Ectodermal cell (in vitro differentiated cells): ENCODE results near the gene LHX6. TPM values are rescaled to one million over a fixed set of nuclear protein-coding genes. Genes with fewer than 3 reads are reported as not detected.

ENCODE experiments used
- H3K27ac ChIP-seq: 2 replicates; pipeline ENCODE4 v1.7.0; 2013; ENCODE audit warnings: mild to moderate bottlenecking, low read depth, low read length; ENCODE audit not compliant: insufficient read depth, poor library complexity, severe bottlenecking
- H3K27me3 ChIP-seq: 2 replicates; pipeline ENCODE4 v1.7.0; 2013; ENCODE audit warnings: mild to moderate bottlenecking, low read length; ENCODE audit not compliant: insufficient read depth, control insufficient read depth, poor library complexity, severe bottlenecking
- H3K36me3 ChIP-seq: one replicate; pipeline ENCODE4 v1.7.0; 2013; ENCODE audit warnings: low read length; ENCODE audit not compliant: control insufficient read depth, insufficient read depth
- H3K4me1 ChIP-seq: one replicate; pipeline ENCODE4 v1.7.0; 2013; ENCODE audit warnings: low read length; ENCODE audit not compliant: control insufficient read depth, insufficient read depth
- H3K4me3 ChIP-seq: 2 replicates; pipeline ENCODE4 v1.7.0; 2013; ENCODE audit warnings: low read depth, low read length, control low read depth; ENCODE audit not compliant: insufficient read depth
- H3K9me3 ChIP-seq: 2 replicates; pipeline ENCODE4 v1.7.0; 2013; ENCODE audit warnings: mild to moderate bottlenecking, low read length, moderate library complexity; ENCODE audit not compliant: control insufficient read depth
- WGBS, 2 experiments: methylation state at CpG; one replicate each; pipeline ENCODE4 v1.1.7; 2013; ENCODE audit warnings: missing lambda C conversion rate in 2 of 2; 5-methylcytosine and 5-hydroxymethylcytosine counted together
- polyA plus RNA-seq, 4 experiments: library from polyadenylated mRNA; stranded (reverse); fragments of 50-300 nt; gene quantifications; one replicate each; pipeline ENCODE4 v1.2.3, GENCODE V29; 2013

LHX6 gene
- polyA plus RNA-seq (2013, experiment 1 of 4): not detected
- polyA plus RNA-seq (2013, experiment 2 of 4): 0.21 TPM
- polyA plus RNA-seq (2013, experiment 3 of 4): 0.21 TPM
- polyA plus RNA-seq (2013, experiment 4 of 4): 0.12 TPM

DNA sequence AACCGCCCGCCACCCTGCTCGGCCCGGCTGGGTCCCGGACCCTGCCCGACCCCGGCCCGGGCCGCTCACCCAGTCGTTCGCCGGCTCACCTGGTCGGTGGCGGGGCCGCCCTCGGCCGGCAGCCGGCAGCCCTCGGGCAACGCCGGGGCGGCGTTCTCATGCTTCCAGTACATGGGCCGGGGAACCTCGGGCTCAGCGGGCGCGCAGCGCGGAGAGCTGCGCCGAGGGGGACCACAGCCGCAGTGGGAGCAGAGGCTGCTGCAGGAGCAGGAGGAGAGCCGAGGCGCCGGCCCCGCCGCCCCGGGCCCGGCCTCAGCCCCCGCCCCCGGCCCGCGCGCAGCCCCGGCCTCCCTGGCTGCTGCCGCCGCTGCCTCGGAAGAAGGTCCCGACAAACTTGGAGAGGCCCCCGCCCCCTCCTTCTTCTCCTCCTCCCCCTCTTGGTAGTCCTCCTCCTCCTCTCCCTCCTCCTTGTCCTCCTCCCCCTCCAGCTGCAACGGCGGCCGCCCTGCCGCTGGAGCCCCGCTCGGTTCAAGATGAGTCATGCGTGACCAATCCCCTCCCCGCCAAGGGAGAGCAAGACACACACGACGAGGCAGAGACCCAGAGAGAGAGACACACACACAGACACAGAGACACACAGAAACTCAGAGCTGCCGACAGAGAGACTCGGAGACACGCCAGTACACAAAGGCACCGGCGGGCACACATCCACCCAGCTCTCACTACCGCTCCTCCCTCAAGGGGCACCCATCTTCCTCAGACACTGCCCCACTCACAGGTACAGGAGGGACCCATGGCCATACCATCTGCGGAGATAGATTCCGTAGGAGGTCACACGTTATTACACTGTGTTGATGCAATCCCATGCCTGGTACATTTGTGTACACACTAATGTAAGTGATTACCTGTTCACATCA is at the start of gene LHX6:
Gene LHX6 (minus strand): TSS at position 390 of the 917 bp plus-strand sequence. CDS start 217 bp downstream, at position 173.
- no peak within 1 kb of the TSS for H3K27ac ChIP-seq
- H3K27me3 ChIP-seq: peaks cover 96% of the 10 kb centered on the region
- H3K36me3 ChIP-seq: no peaks in the 10 kb centered on the region
- H3K4me3 ChIP-seq: peak within 1 kb of the TSS; percentile 36
- peaks cover 9% of the 10 kb centered on the region for H3K4me1 ChIP-seq
- 2% methylated on average over 69 to 70 of the region's 70 CpGs for WGBS, 2 experiments
- no peaks in the 10 kb centered on the region for H3K9me3 ChIP-seq

DNA sequence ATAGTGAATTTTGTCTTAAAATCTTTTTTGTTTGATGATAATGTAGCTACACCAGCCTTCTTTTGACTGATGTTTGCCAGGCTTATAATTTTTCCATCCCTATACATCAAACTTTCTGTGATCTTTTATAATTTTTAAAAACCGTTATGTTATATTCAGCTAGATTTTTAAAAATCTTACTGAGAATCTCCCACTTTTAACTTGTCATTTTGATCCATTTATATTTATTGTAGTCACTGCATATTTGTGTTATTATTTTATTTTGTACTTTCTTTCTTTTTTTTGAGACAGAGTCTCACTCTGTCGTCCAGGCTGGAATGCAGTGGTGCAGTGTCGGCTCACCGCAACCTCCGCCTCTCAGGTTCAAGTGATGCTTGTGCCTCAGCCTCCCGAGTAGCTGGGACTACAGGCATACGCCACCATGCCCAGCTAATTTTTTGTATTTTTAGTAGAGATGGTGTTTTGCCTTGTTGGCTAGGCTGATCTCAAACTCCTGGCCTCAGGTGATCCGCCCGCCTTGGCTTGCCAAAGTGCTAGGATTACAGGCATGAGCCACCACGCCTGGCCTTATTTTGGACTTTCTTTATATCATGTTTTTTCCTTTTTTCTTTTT is 48.6 kb upstream of the LHX6 start:
- peaks cover 1% of the 10 kb centered on the region for H3K36me3 ChIP-seq
- no peaks in the 10 kb centered on the region for H3K9me3 ChIP-seq
- WGBS, 2 experiments: 90 to 95% methylated on average over 9 of the region's 10 CpGs
- no peaks in the 10 kb centered on the region for H3K27me3 ChIP-seq
- H3K27ac ChIP-seq: no peak overlapping the region
- H3K4me1 ChIP-seq: no peaks in the 10 kb centered on the region
- no peak overlapping the region for H3K4me3 ChIP-seq

DNA sequence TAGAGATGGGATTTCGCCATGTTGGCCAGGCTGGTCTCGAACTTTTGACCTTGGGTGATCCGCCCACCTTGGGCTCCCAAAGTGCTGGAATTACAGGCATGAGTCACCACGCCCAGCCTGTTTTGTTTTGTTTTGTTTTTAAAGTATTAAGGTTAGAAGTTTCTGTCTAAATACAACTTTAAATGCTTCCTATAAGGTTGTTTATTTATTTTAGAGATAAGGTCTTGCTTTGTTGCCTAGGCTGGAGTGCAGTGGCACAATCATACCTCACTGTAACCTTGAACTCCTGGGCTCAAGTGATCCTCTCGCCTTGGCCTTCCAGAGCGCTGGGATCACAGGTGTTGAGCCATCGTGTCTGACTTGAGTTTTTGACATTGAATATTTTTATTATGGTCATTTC is 47.3 kb upstream of the LHX6 start:
- Histone ChIP-seq H3K27me3 (no peaks in the 10 kb centered on the region), H3K27ac (no peak overlapping the region), H3K4me3 (no peak overlapping the region), H3K9me3 (no peaks in the 10 kb centered on the region), H3K36me3 (peaks cover 5% of the 10 kb centered on the region), H3K4me1 (no peaks in the 10 kb centered on the region)
- WGBS, 2 experiments: 93 to 94% methylated on average over 7 of the region's 7 CpGs

DNA sequence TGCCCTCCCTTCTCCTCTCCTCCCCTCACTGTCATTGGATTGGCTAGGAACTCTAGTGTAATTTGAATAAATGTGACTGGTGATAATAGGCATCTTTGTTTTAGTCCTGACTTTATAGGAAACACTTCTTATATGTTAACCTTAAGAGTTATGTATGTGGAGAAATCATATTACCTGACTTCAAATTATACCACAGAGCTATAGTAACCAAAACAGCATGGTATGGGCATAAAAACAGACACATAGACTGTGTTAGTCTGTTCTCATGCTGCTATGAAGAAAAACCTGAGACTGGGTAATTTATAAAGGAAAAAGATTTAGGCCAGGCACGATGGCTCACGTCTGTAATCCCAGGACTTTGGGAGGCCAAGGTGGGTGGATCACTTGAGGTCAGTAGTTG is 45.3 kb upstream of the LHX6 start:
- no peak overlapping the region for H3K4me3 ChIP-seq
- no peaks in the 10 kb centered on the region for H3K4me1 ChIP-seq
- H3K9me3 ChIP-seq: no peaks in the 10 kb centered on the region
- no peaks in the 10 kb centered on the region for H3K27me3 ChIP-seq
- H3K36me3 ChIP-seq: peaks cover 5% of the 10 kb centered on the region
- WGBS, 2 experiments: 86 to 92% methylated on average over 2 of the region's 2 CpGs
- H3K27ac ChIP-seq: no peak overlapping the region

DNA sequence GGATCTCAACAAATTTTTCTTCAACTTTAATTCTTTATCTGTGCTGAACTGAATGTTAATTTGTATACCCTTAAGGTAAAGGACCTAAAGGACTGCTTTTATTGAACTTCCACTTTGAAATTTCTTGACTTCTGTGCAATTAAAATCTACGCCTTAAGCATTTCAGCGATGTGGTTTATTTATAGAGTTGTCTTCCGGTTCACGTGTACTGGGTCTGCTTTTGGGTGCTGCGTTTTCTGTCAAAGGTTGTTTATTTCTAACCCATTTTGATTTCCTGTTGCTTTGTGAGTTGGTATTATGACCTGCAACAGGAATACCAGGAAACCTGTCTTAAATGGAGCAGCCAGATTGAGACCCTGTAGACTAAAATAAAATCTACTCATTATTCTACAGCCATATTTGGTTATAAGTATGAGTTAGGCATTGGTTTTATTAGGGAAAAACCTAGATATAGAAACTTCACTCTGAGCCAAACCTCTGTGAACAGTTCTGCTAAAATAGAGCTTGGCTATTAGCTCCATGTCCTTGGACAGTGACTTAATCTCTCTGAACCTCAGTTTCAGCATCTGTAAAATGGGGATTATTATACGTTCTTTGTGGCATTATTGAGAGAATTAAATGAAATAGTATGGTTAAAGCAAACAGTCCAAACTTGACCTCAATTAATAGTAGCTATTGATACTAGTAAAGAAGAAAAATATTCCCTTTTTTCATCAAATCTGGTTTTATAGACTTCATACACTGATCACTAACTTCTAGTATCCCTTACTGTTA is 39.5 kb upstream of the LHX6 start:
- H3K27me3 ChIP-seq: no peaks in the 10 kb centered on the region
- H3K9me3 ChIP-seq: no peaks in the 10 kb centered on the region
- H3K4me1 ChIP-seq: peaks cover 7% of the 10 kb centered on the region
- H3K27ac ChIP-seq: no peak overlapping the region
- peaks cover 5% of the 10 kb centered on the region for H3K36me3 ChIP-seq
- WGBS, 2 experiments: 94 to 98% methylated on average over 5 to 6 of the region's 6 CpGs
- H3K4me3 ChIP-seq: no peak overlapping the region

DNA sequence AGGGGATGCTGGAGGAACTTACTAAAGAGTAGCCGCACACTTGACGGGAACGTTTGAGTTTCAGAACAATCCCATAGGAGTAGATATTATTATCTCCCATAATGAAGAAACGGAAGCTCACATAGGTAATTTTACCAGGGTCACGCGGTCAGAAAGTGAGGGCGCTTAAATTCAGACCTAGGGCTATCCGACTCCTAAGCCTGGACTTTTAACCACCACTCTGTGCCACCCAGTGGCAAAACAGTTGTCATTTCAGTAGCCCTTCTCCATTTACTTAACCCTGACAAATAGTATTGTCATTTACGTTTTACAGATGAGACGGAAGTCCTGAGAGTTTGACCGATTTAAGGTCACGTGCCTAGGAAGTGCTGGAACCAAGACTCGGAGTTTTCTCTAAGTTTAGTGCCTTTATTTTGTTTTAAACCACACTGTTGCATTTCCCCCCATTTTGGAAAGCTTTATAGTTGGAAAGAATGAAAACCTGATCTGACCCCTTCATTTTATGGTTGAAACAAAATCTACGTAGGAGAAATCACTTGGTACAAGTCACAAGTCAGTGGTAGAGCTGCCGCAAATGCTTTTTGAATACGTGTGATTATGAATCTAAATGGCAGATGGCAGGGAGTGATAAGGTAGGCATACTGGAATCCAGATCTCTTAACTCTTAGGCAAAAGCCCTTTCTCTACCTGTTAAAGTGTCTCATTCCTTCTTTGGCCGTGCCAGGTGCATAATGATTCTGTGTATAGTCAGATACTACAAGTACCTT is 36.6 kb upstream of the LHX6 start:
- Histone ChIP-seq H3K27me3 (no peaks in the 10 kb centered on the region), H3K36me3 (peaks cover under 1% of the 10 kb centered on the region), H3K27ac (peak overlapping the region; percentile 89), H3K4me3 (peak overlapping the region; percentile 68), H3K9me3 (no peaks in the 10 kb centered on the region), H3K4me1 (peaks cover 7% of the 10 kb centered on the region)
- WGBS, 2 experiments: 18 to 19% methylated on average over 13 to 17 of the region's 17 CpGs

DNA sequence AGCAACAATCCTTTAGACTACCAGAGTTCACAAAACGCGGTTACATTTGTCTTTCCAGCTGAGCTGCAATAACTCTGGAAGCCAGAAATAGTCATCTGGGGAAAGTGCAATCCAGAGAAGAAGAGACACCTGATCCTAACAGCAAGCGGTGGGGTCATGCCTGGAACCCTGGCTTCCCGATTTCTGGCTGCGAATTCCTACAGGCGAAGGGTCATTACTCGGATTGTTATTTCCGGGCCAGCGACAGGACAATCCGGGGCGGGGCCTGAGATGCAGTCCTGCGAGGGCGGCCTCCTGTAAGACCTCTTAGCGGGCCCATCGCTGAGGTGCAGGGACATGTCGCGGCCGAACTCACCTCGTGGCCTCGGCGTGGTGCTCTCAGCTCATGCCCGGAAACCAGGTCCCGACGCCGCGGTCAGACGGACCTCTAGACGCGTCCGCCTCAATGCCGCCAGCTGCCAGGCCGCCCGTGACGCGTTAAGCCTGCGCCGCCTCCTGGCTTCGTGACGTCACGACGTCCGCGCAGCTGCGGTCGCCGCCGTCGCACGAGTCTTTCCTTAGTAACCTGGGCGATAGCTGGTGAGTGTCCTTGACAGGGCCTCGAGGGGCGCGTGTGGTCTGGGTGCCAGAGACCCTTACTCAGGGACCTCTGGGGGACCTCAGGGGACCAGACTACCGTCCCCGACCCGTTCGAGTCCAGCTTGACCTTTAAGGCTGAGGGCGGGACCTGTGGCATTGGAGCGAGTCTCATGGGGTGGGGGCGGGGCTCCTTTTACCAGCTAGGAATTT is 35.8 kb upstream of the LHX6 start, which contains the start of the genes MRRF and RBM18:
Gene MRRF (plus strand): TSS at position 523 of the 789 bp plus-strand sequence. CDS start 6,010 bp downstream, outside the sequence.
Gene RBM18 (minus strand): TSS at position 481 of the 789 bp plus-strand sequence. CDS start 3,348 bp downstream, outside the sequence.
- Histone ChIP-seq H3K36me3 (peaks cover 6% of the 10 kb centered on the region), H3K27me3 (no peaks in the 10 kb centered on the region), H3K4me1 (peaks cover 7% of the 10 kb centered on the region), H3K9me3 (no peaks in the 10 kb centered on the region), H3K27ac (peak within 1 kb of the TSS; percentile 89), H3K4me3 (peak within 1 kb of the TSS; percentile 68)
- WGBS, 2 experiments: 0% methylated on average over 60 of the region's 60 CpGs

DNA sequence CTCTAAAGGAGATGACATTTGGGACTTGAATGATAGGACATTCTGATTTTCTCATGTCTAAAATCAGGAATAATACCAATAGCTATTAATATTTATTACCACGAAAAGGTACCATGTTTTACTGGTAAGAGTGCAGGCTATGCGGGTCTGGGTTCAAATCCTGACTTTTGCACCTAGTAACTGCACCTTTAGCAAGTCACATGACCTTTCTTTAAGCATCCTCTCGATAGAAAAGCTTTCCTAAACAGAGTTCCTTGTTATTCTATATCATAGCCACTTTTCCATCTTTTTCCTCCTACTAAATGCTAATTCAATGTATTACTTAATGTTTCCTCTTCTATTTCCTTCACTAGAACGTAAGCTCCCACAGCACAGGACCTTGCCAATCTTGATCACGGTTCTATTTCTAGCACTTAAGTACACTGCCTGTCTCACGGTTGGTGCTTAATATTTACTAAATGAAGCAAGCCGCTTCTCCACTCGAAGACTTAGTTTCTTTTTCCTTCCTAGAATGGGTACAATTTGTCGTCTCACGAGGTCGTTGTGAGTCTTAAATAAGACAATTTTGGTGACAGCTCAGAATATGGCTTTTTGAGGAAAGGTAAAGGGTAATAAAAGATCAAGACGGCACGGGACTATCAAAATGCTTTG is 35.1 kb upstream of the LHX6 start:
- H3K27me3 ChIP-seq: no peaks in the 10 kb centered on the region
- H3K4me1 ChIP-seq: peaks cover 7% of the 10 kb centered on the region
- no peaks in the 10 kb centered on the region for H3K9me3 ChIP-seq
- peak overlapping the region; percentile 68 for H3K4me3 ChIP-seq
- H3K36me3 ChIP-seq: peaks cover 6% of the 10 kb centered on the region
- H3K27ac ChIP-seq: peak overlapping the region; percentile 89
- WGBS, 2 experiments: 30 to 31% methylated on average over 13 of the region's 13 CpGs
